GM06990 (cell line): ENCODE results near the gene HOMEZ.
"Not testable (repeated sequence)": the region's sequence is repeated elsewhere in the genome, so short reads cannot be mapped to it uniquely, and the experiment has no call there.

Experiments used
- DNase-seq: peaks from one replicate; pipeline ENCODE4 v3.0.0-alpha.2; 2011; ENCODE audit not compliant: insufficient read length; ENCODE audit errors: extremely low read depth
- H3K27me3 ChIP-seq: replicated peaks from 2 replicates; pipeline ENCODE4 v1.6.0; 2011; ENCODE audit warnings: low read length; ENCODE audit not compliant: control insufficient read depth, insufficient read depth
- H3K36me3 ChIP-seq: 2 replicates; pipeline ENCODE4 v1.5.1; 2011; ENCODE audit warnings: low read length; ENCODE audit not compliant: control insufficient read depth, insufficient read depth
- H3K4me3 ChIP-seq: replicated peaks from 2 replicates; pipeline ENCODE4 v1.5.1; 2011; ENCODE audit warnings: low read depth, mild to moderate bottlenecking, control low read depth, low read length
- CTCF ChIP-seq: IDR thresholded peaks from 2 replicates; pipeline ENCODE4 v1.5.1; 2011; ENCODE audit warnings: low read length, control low read depth, mild to moderate bottlenecking, inconsistent platforms; ENCODE audit not compliant: insufficient read depth, poor library complexity, severe bottlenecking

The HOMEZ gene

DNA sequence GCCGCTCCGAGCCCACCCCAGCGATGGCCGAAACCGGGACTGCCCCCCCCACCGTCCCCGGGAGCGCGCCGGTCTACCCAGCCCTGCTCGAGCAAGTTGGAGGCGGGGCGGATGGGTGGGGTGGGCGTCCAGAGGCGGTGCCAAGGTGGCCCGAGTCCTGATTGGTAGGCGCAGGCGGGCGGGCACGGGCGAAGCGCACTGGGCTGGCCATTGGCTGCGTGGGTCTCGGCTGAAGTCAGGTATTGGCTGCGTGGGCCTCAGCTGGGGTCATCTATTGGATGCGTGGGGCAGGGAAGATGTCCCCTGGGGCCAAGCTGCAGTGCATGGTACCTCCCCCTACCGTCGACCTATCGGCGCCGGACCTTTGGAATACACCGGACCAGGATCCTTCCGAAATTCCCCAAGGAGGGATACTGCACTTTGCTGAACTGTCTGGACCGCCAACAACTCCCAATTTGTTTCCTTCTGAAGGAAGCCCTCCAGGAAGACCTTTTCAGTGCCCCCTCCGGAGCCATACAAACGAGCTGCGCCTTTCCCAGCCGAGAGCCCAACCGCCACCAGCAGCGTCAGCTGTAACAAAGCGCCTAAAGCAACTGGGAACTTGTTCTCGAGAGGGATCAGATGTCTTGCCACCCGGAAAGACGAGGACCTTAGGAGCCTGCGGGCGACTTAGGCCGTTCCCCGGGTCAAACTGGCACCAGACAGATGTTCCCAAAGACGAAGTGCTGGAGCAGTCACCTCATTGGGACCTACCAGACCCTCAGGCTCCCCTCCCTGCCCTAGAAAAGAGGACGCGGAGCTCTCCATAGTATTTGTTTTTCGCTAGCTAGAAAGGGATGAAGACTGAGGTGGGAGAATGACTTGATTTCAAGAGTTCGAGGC lies at the start of gene HOMEZ:
Gene HOMEZ, minus strand, starts transcription at position 113 of the 882 bp plus-strand sequence. CDS start 180 bp downstream, outside the sequence.
- peak; percentile 98 for DNase-seq
- Histone ChIP-seq H3K27me3 (no peaks in the 10 kb centered on the region), H3K36me3 (peaks cover 3% of the 10 kb centered on the region), H3K4me3 (peak within 1 kb of the TSS; percentile 93)
- no peak for TF ChIP-seq CTCF

DNA sequence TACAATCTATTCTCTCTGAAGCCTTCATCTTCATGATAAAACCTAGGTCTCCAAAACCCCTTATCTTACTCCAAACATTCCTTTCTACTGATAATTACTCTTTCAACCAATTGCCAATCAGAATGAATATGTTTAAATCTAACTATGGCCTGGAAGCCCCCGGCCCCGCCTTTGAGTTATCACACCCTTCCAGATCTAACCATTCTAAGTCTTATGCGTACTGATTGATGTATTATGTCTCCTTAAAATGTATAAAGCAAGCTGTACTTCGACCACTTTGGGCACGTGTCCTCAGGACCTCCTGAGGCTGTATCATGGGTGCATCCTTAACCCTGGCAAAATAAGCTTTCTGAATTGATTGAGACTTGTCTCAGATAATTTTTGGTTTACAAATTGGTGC lies 49.7 kb upstream of the HOMEZ start:
- Histone ChIP-seq H3K4me3 (no peak overlapping the region), H3K36me3 (no peaks in the 10 kb centered on the region), H3K27me3 (no peaks in the 10 kb centered on the region)
- no peak for DNase-seq
- TF ChIP-seq CTCF: no peak

DNA sequence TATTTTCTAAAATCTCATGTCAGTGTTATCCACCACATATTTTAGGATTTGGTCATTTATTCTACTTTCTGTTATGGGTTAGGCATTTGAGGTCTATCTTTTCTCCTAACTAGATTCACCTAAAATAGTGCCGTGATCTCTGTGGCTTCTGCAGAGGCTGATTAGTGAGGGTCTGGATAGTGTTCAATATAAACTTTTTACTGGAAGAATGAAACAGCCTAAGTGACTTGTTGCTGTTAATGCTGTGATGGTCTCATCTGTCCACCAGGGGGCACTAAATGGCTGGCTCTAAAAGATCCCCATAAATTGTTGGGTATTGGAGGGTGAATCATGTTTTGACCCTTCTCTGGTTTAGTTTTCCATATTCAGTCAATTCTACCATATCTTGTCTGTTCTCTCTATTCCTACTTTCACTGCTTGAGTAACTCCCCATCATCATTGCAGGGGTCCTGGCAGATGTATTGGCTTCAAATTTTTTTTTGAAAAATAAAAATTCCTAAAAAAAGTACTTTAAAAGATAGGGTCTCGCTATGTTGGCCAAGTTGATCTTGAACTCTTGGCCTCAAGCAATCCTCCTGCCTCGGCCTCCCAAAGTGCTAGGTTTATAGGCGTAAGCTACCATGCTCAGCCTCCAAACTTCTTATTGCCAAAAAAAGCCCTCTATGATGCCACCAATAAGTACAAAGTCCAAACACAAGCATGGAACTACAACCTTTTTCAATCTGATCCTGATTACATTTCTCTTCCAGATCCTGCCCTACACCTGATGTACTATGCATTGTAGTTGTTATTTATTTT lies 42.2 kb upstream of the HOMEZ start:
- Histone ChIP-seq H3K36me3 (peaks cover 14% of the 10 kb centered on the region), H3K27me3 (no peaks in the 10 kb centered on the region), H3K4me3 (no peak overlapping the region)
- no peak for DNase-seq
- TF ChIP-seq CTCF: peak; percentile 82

DNA sequence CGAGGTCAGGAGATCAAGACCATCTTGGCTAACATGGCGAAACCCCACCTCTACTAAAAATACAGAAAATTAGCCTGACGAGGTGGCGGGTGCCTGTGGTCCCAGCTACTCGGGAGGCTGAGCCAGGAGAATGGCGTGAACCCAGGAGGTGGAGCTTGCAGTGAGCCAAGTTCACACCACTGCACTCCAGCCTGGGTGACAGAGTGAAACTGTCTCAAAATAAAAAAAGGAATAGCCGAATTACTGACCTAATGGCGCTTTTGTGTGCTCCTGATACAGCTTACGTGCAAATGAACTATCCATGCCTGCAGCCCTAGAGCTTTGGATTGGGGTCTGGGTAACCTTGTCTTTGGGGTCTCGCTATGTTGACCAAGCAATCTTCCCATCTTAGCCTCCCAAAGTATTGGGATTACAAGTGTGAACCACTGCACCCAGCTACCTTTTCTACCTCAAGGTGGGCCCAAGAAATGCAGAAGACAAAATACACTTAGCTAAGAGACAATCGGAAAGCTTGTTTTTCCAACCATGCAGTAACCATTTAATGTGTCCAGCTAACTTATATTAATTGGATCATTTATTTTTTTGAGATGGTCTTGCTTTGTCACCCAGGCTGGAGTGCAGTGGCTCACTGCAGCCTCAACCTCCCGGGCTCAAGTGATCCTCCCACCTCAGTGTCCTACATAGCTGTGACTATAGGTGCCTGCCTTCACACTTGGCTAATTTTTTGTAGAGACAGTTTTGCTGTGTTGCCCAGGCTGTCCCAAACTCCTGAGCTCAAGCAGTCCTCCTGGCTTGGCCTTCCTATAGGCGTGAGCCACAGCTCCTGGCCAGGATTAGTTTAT lies 40.8 kb upstream of the HOMEZ start:
- Histone ChIP-seq H3K36me3 (peaks cover 15% of the 10 kb centered on the region), H3K4me3 (no peak overlapping the region), H3K27me3 (no peaks in the 10 kb centered on the region)
- TF ChIP-seq CTCF: no peak
- no peak for DNase-seq

- not testable (repeated sequence) for H3K27me3 ChIP-seq, H3K4me3 ChIP-seq, DNase-seq
- peaks cover 15% of the 10 kb centered on the region for H3K36me3 ChIP-seq
Measured at GRCh38 chr14:23325746-23326145, 39.8 kb upstream of the HOMEZ start.
